GM19099 (cell line): ENCODE measurements around the gene XPNPEP2.
A peak's percentile ranks its signal among the peaks of the same experiment; 100 is the strongest.

Experiments used
- POLR2A ChIP-seq: IDR thresholded peaks from 3 replicates; pipeline ENCODE4 v1.6.1; 2011; ENCODE audit warnings: low read depth; ENCODE audit not compliant: insufficient read length; ENCODE audit errors: extremely low read depth

Gene XPNPEP2

GRCh38 chrX:129779086-129779672, 40.4 kb downstream of the XPNPEP2 start:
- no peak for TF ChIP-seq POLR2A

- TF ChIP-seq POLR2A = peak; percentile 96
Observed at GRCh38 chrX:129779747-129780146, 41.0 kb downstream of the XPNPEP2 start, which contains the start of gene SASH3. Gene SASH3 (plus strand): TSS chrX:129779949. CDS start chrX:129780098, 149 bp downstream.

- no peak for TF ChIP-seq POLR2A
Observed at GRCh38 chrX:129780441-129781105, 41.8 kb downstream of the XPNPEP2 start.

GRCh38 chrX:129781134-129781672, 42.4 kb downstream of the XPNPEP2 start:
- TF ChIP-seq POLR2A = peak; percentile 70

GRCh38 chrX:129781680-129782495, 43.1 kb downstream of the XPNPEP2 start:
- TF ChIP-seq POLR2A = no peak

GRCh38 chrX:129782706-129783105, 43.9 kb downstream of the XPNPEP2 start:
- no peak for TF ChIP-seq POLR2A

GRCh38 chrX:129783291-129783713, 44.5 kb downstream of the XPNPEP2 start:
- peak; percentile 7 for TF ChIP-seq POLR2A

- TF ChIP-seq POLR2A = no peak
Observed at GRCh38 chrX:129784371-129784770, 45.6 kb downstream of the XPNPEP2 start.

GRCh38 chrX:129785160-129785947, 46.6 kb downstream of the XPNPEP2 start:
- no peak for TF ChIP-seq POLR2A

- TF ChIP-seq POLR2A = peak; percentile 27
Observed at GRCh38 chrX:129786210-129786651, 47.5 kb downstream of the XPNPEP2 start.

- no peak for TF ChIP-seq POLR2A
Observed at GRCh38 chrX:129787336-129788055, 48.7 kb downstream of the XPNPEP2 start.

GRCh38 chrX:129788527-129788926, 49.7 kb downstream of the XPNPEP2 start:
- no peak for TF ChIP-seq POLR2A

GRCh38 chrX:129790146-129790545, 51.4 kb downstream of the XPNPEP2 start:
- TF ChIP-seq POLR2A = peak; percentile 2

- TF ChIP-seq POLR2A = no peak
Observed at GRCh38 chrX:129790808-129791207, 52.0 kb downstream of the XPNPEP2 start.
